A673 (cell line): Measurements from ENCODE around the gene FADS3. TPM values are rescaled to one million over a fixed set of nuclear protein-coding genes. Genes with fewer than 3 reads are reported as not detected.
A peak's percentile ranks its signal among the peaks of the same experiment; 100 is the strongest.

Experiments used
- BruUV-seq: library from RNA; stranded (reverse); fragments of 400-500 nt; replicated peaks from 2 replicates; lab custom pipeline; 2021; lab: Mats Ljungman, UMichigan
- CTCF ChIA-PET: fragments of 300-600 bp; sonication (Branson Sonifier 250); formaldehyde crosslinking; loops from one replicate; lab custom pipeline; 2022; ENCODE audit warnings: antibody characterized with exemption; lab: Charles Lee
- POLR2A ChIA-PET: fragments of 300-600 bp; sonication (Branson Sonifier 250); formaldehyde crosslinking; loops from one replicate; lab custom pipeline; 2022; ENCODE audit warnings: antibody characterized with exemption; ENCODE audit not compliant: low non-redundant PET; lab: Charles Lee
- DNase-seq: peaks from one replicate; pipeline ENCODE4 v3.0.0-alpha.2; 2015; ENCODE audit warnings: low spot score
- H3K27ac ChIP-seq: fragments of 200-600 bp; sonication (generic); 2 replicates; pipeline ENCODE4 v1.5.1; 2016; ENCODE audit warnings: mixed run types, low read depth, mild to moderate bottlenecking, mixed read lengths, antibody characterized with exemption, low read length; ENCODE audit not compliant: poor library complexity, severe bottlenecking
- H3K27me3 ChIP-seq: fragments of 200-600 bp; sonication (generic); replicated peaks from 2 replicates; pipeline ENCODE4 v1.6.1; 2017; ENCODE audit warnings: mixed run types, low read depth, mild to moderate bottlenecking, mixed read lengths, antibody characterized with exemption, low read length; ENCODE audit not compliant: insufficient read depth, poor library complexity
- H3K36me3 ChIP-seq: fragments of 200-600 bp; sonication (generic); 2 replicates; pipeline ENCODE4 v1.6.1; 2016; ENCODE audit warnings: mixed run types, mild to moderate bottlenecking, mixed read lengths, antibody characterized with exemption, low read length; ENCODE audit not compliant: insufficient read depth, poor library complexity, severe bottlenecking
- H3K4me1 ChIP-seq: fragments of 200-600 bp; sonication (generic); 2 replicates; pipeline ENCODE4 v1.6.1; 2017; ENCODE audit warnings: mixed run types, mild to moderate bottlenecking, mixed read lengths, antibody characterized with exemption, low read length; ENCODE audit not compliant: insufficient read depth, poor library complexity, severe bottlenecking
- H3K4me3 ChIP-seq: fragments of 200-600 bp; sonication (generic); 2 replicates; pipeline ENCODE4 v1.5.1; 2016; ENCODE audit warnings: low read depth, mixed run types, mild to moderate bottlenecking, mixed read lengths, low read length; ENCODE audit not compliant: poor library complexity, severe bottlenecking
- H3K9me3 ChIP-seq: fragments of 200-600 bp; sonication (generic); 2 replicates; pipeline ENCODE4 v1.6.1; 2016; ENCODE audit warnings: mixed run types, low read depth, mild to moderate bottlenecking, mixed read lengths, antibody characterized with exemption, low read length; ENCODE audit not compliant: poor library complexity, severe bottlenecking
- EZH2 ChIP-seq: fragments of 200-600 bp; sonication (generic); IDR thresholded peaks from 2 replicates; pipeline ENCODE4 v1.6.1; 2017; ENCODE audit warnings: borderline replicate concordance, low read depth, mild to moderate bottlenecking, mixed read lengths, antibody characterized with exemption, low read length; ENCODE audit not compliant: poor library complexity, severe bottlenecking
- intact Hi-C: fragments of 100-400 bp; cut with micrococcal nuclease; formaldehyde crosslinking; loops from one replicate; pipeline ENCODE4 v1.10.0; 2022; ENCODE audit not compliant: unreplicated experiment
- total RNA-seq: library from RNA; stranded (reverse); gene quantifications from 2 replicates; pipeline ENCODE4 v1.2.3, GENCODE V29; 2021
- TF ChIP-seq, protein P1 (sequence below): fragments of 300-800, 200-600 bp; sonication (generic); conservative IDR thresholded peaks from 2 replicates; pipeline ENCODE4 v1.5.1; 2017; ENCODE audit warnings: low read depth, mild to moderate bottlenecking, antibody characterized with exemption, low read length, moderate library complexity, mixed read lengths

Gene FADS3
- total RNA-seq, 1 experiment from 2014 or later, result 23.3 TPM

DNA sequence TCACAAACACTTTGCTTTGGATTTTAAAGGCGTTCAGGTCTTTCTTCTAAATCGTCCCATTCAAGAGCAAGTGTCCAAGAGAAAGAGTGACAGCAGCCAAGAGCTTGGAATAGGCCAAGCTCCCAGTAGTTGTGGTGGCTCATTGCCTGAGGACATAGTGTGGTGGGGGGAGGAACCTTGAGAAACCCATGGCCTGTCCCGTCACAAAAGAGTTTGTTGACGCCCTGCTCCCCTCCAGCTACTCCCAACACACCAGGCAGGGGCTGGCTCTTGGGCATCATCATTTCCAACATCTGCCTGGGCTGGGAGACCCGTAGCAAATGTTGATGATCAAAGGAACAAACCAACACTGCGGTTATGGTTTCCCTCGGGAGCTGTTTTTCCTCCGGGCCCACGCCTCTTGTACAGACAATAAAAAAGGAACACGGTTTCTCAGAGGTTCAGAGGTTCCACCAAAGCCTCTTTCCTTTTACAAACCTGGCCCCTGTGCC lies 20.8 kb downstream of the FADS3 start:
- BruUV-seq, result no TSS peak
- TF ChIP-seq EZH2, result no peak
- TF ChIP-seq, protein P1, sequence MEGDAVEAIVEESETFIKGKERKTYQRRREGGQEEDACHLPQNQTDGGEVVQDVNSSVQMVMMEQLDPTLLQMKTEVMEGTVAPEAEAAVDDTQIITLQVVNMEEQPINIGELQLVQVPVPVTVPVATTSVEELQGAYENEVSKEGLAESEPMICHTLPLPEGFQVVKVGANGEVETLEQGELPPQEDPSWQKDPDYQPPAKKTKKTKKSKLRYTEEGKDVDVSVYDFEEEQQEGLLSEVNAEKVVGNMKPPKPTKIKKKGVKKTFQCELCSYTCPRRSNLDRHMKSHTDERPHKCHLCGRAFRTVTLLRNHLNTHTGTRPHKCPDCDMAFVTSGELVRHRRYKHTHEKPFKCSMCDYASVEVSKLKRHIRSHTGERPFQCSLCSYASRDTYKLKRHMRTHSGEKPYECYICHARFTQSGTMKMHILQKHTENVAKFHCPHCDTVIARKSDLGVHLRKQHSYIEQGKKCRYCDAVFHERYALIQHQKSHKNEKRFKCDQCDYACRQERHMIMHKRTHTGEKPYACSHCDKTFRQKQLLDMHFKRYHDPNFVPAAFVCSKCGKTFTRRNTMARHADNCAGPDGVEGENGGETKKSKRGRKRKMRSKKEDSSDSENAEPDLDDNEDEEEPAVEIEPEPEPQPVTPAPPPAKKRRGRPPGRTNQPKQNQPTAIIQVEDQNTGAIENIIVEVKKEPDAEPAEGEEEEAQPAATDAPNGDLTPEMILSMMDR, result no peak
- Histone ChIP-seq H3K4me1 (peaks cover 20% of the 10 kb centered on the region), H3K27me3 (no peaks in the 10 kb centered on the region), H3K4me3 (no peak overlapping the region), H3K36me3 (peaks cover 16% of the 10 kb centered on the region), H3K9me3 (no peaks in the 10 kb centered on the region), H3K27ac (peak overlapping the region; percentile 70)
- ChIA-PET POLR2A (no interaction called here), CTCF (interaction anchor here (0.9 to 3.4 kb wide), 6 partner anchors 15 to 240 kb away, joined by 3 to 43 read pairs (median 6); no protein-coding TSS in a partner anchor)
- peak; percentile 70 for DNase-seq
- intact Hi-C loops, result loop anchor here (1.0 to 10.0 kb wide), 5 partner anchors 73 to 444 kb away; no protein-coding TSS in a partner anchor

DNA sequence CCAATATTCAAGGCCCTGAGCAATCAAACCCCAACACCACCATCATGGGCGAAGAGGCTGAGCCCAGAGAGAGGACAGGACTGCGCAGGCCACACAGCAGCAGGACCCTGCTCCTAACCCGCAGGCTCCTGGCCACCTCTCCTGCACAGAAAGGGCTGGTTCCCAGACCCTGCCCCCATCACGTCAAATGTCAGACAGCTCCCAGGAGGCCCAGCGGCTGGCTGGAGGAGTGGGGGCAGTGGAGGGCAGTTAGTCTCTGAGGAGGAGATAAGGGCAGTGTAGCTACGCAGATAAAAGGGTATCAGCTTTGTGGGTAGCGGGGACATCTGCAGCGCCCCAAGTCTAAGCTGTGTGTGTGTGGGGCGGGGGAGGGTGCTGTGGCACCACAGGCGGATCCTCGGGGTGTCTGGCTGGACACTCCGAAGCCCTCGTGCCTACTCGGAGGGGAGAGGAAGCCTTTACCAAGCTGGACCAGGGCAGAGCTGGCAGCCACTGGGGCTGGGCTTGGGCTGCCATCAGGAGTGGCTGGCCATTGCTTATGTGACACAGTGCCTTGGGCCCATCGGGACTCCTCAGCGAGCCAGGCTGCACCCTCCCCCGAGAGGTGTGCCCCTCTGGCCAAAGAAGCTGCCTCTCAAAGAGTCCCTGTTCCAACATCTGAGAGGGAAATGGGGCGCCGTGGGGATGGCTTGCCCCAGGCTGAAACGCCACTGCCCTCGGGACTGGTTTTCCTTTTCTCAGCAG lies 21.5 kb downstream of the FADS3 start:
- Histone ChIP-seq H3K4me3 (no peak overlapping the region), H3K27ac (peak overlapping the region; percentile 70), H3K36me3 (peaks cover 23% of the 10 kb centered on the region), H3K9me3 (no peaks in the 10 kb centered on the region), H3K4me1 (peaks cover 20% of the 10 kb centered on the region), H3K27me3 (no peaks in the 10 kb centered on the region)
- intact Hi-C loops, result loop anchor here (5.0 to 10.0 kb wide), 2 partner anchors 73 to 445 kb away; no protein-coding TSS in a partner anchor
- no peak for DNase-seq
- TF ChIP-seq EZH2, result no peak
- TF ChIP-seq, protein P1, result no peak
- no TSS peak for BruUV-seq
- ChIA-PET POLR2A (no interaction called here), CTCF (interaction anchor here (0.6 to 3.4 kb wide), 7 partner anchors 15 to 238 kb away, joined by 3 to 43 read pairs (median 6); no protein-coding TSS in a partner anchor)

DNA sequence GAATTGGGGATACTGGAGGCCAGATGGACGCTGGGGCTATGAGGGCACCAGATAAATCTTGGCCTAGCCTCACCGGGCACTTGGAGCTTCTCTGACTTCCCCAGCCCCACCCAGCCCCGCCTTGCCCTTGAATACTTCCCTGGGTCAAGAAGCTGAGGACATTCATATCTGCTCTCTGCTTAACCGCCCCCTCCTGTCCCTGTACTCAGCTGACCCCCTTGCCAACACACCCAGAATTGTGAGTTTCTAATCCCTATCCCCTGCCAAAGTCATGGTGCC lies 22.0 kb downstream of the FADS3 start:
- POLR2A ChIA-PET, result no interaction called here
- CTCF ChIA-PET, result interaction anchor here (0.6 to 3.4 kb wide), 3 partner anchors 71 to 239 kb away, joined by 4 to 43 read pairs (median 6); no protein-coding TSS in a partner anchor
- no peaks in the 10 kb centered on the region for H3K9me3 ChIP-seq
- BruUV-seq, result no TSS peak
- H3K4me1 ChIP-seq, result peaks cover 20% of the 10 kb centered on the region
- H3K27me3 ChIP-seq, result no peaks in the 10 kb centered on the region
- intact Hi-C loops, result no loop called here
- no peak overlapping the region for H3K4me3 ChIP-seq
- peak overlapping the region; percentile 70 for H3K27ac ChIP-seq
- DNase-seq, result no peak
- TF ChIP-seq, protein P1, result no peak
- no peak for TF ChIP-seq EZH2
- H3K36me3 ChIP-seq, result peaks cover 29% of the 10 kb centered on the region
